ENCODE measurements around the gene ST7.
"Not testable (repeated sequence)": the region's sequence is repeated elsewhere in the genome, so short reads cannot be mapped to it uniquely, and the experiment has no call there.

The ST7 gene

GRCh38 chr7:116970238-116970910 is 17.1 kb downstream of the ST7 start:
- no peak overlapping the region for H3K4me3 Mint-ChIP-seq
- DNase-seq (ENCODE audit: low spot score in 2 of 2) (no peak), ATAC-seq (replicated peaks; ENCODE audit: extremely low read depth, poor library complexity, severe bottlenecking) (no peak)
- no peak overlapping the region for H3K27ac Mint-ChIP-seq (ENCODE audit: low read depth)
- peaks cover 2% of the 10 kb centered on the region for H3K36me3 Mint-ChIP-seq (ENCODE audit: insufficient read depth)
- no peaks in the 10 kb centered on the region for H3K9me3 Mint-ChIP-seq
- H3K27me3 Mint-ChIP-seq, result no peaks in the 10 kb centered on the region
- H3K4me1 Mint-ChIP-seq, result peaks cover 5% of the 10 kb centered on the region

GRCh38 chr7:116971153-116971552 is 17.9 kb downstream of the ST7 start:
- not testable (repeated sequence) for H3K4me1 Mint-ChIP-seq

GRCh38 chr7:116971869-116972268 is 18.6 kb downstream of the ST7 start:
- H3K4me3 Mint-ChIP-seq, result no peak overlapping the region
- H3K27me3 Mint-ChIP-seq, result no peaks in the 10 kb centered on the region
- peaks cover 2% of the 10 kb centered on the region for H3K36me3 Mint-ChIP-seq (ENCODE audit: insufficient read depth)
- peaks cover 5% of the 10 kb centered on the region for H3K4me1 Mint-ChIP-seq
- no peak for ATAC-seq (replicated peaks; ENCODE audit: extremely low read depth, poor library complexity, severe bottlenecking)
- H3K27ac Mint-ChIP-seq (ENCODE audit: low read depth), result no peak overlapping the region
- DNase-seq (ENCODE audit: low spot score in 2 of 2), result no peak
- H3K9me3 Mint-ChIP-seq, result no peaks in the 10 kb centered on the region

More at GRCh38 chr7:116971153-116971552, 17.9 kb downstream of the ST7 start:
- not testable (repeated sequence) for H3K27ac Mint-ChIP-seq (ENCODE audit: low read depth); H3K36me3 Mint-ChIP-seq (ENCODE audit: insufficient read depth); DNase-seq (ENCODE audit: low spot score in 2 of 2); H3K27me3 Mint-ChIP-seq; ATAC-seq (replicated peaks; ENCODE audit: extremely low read depth, poor library complexity, severe bottlenecking); H3K4me3 Mint-ChIP-seq; H3K9me3 Mint-ChIP-seq

- H3K9me3 Mint-ChIP-seq; H3K36me3 Mint-ChIP-seq (ENCODE audit: insufficient read depth); ATAC-seq (replicated peaks; ENCODE audit: extremely low read depth, poor library complexity, severe bottlenecking); DNase-seq (ENCODE audit: low spot score in 2 of 2); H3K27me3 Mint-ChIP-seq; H3K4me3 Mint-ChIP-seq: not testable (repeated sequence)
- Mint-ChIP-seq H3K4me1 (peaks cover 11% of the 10 kb centered on the region), H3K27ac (ENCODE audit: low read depth) (peak overlapping the region; percentile 17)
Measured at GRCh38 chr7:116975024-116975423, 21.7 kb downstream of the ST7 start.

GRCh38 chr7:116977172-116977571 is 23.9 kb downstream of the ST7 start:
- Mint-ChIP-seq H3K4me1 (peaks cover 11% of the 10 kb centered on the region), H3K27me3 (no peaks in the 10 kb centered on the region), H3K36me3 (ENCODE audit: insufficient read depth) (peaks cover 2% of the 10 kb centered on the region), H3K9me3 (no peaks in the 10 kb centered on the region), H3K4me3 (no peak overlapping the region), H3K27ac (ENCODE audit: low read depth) (no peak overlapping the region)
- DNase-seq (ENCODE audit: low spot score in 2 of 2), result no peak
- ATAC-seq (replicated peaks; ENCODE audit: extremely low read depth, poor library complexity, severe bottlenecking), result no peak

GRCh38 chr7:116978006-116978405 is 24.7 kb downstream of the ST7 start:
- DNase-seq (ENCODE audit: low spot score in 2 of 2), result no peak
- Mint-ChIP-seq H3K4me1 (peaks cover 11% of the 10 kb centered on the region), H3K27ac (ENCODE audit: low read depth) (no peak overlapping the region), H3K27me3 (no peaks in the 10 kb centered on the region), H3K9me3 (no peaks in the 10 kb centered on the region), H3K36me3 (ENCODE audit: insufficient read depth) (peaks cover 1% of the 10 kb centered on the region), H3K4me3 (no peak overlapping the region)
- ATAC-seq (replicated peaks; ENCODE audit: extremely low read depth, poor library complexity, severe bottlenecking), result no peak

- H3K27ac Mint-ChIP-seq (ENCODE audit: low read depth), result no peak overlapping the region
- H3K36me3 Mint-ChIP-seq (ENCODE audit: insufficient read depth), result no peaks in the 10 kb centered on the region
- peaks cover 6% of the 10 kb centered on the region for H3K4me1 Mint-ChIP-seq
- DNase-seq (ENCODE audit: low spot score in 2 of 2), result no peak
- H3K4me3 Mint-ChIP-seq, result no peak overlapping the region
- no peak for ATAC-seq (replicated peaks; ENCODE audit: extremely low read depth, poor library complexity, severe bottlenecking)
- H3K27me3 Mint-ChIP-seq, result no peaks in the 10 kb centered on the region
- H3K9me3 Mint-ChIP-seq, result no peaks in the 10 kb centered on the region
Measured at GRCh38 chr7:116979430-116979829, 26.1 kb downstream of the ST7 start.

- H3K4me1 Mint-ChIP-seq, result peaks cover 6% of the 10 kb centered on the region
- no peaks in the 10 kb centered on the region for H3K36me3 Mint-ChIP-seq (ENCODE audit: insufficient read depth)
- no peak overlapping the region for H3K4me3 Mint-ChIP-seq
- H3K27me3 Mint-ChIP-seq, result no peaks in the 10 kb centered on the region
- no peak for ATAC-seq (replicated peaks; ENCODE audit: extremely low read depth, poor library complexity, severe bottlenecking)
- no peak overlapping the region for H3K27ac Mint-ChIP-seq (ENCODE audit: low read depth)
- no peak for DNase-seq (ENCODE audit: low spot score in 2 of 2)
- H3K9me3 Mint-ChIP-seq, result no peaks in the 10 kb centered on the region
Measured at GRCh38 chr7:116980354-116980753, 27.1 kb downstream of the ST7 start.

GRCh38 chr7:116981939-116982338 is 28.6 kb downstream of the ST7 start:
- Mint-ChIP-seq H3K27ac (ENCODE audit: low read depth) (no peak overlapping the region), H3K27me3 (no peaks in the 10 kb centered on the region), H3K36me3 (ENCODE audit: insufficient read depth) (no peaks in the 10 kb centered on the region), H3K4me3 (no peak overlapping the region), H3K9me3 (no peaks in the 10 kb centered on the region), H3K4me1 (peaks cover 12% of the 10 kb centered on the region)
- DNase-seq (ENCODE audit: low spot score in 2 of 2) (no peak), ATAC-seq (replicated peaks; ENCODE audit: extremely low read depth, poor library complexity, severe bottlenecking) (no peak)

- Mint-ChIP-seq H3K9me3 (no peaks in the 10 kb centered on the region), H3K27me3 (no peaks in the 10 kb centered on the region), H3K4me3 (no peak overlapping the region), H3K4me1 (peaks cover 6% of the 10 kb centered on the region), H3K36me3 (ENCODE audit: insufficient read depth) (no peaks in the 10 kb centered on the region), H3K27ac (ENCODE audit: low read depth) (no peak overlapping the region)
- DNase-seq (ENCODE audit: low spot score in 2 of 2), result no peak
- no peak for ATAC-seq (replicated peaks; ENCODE audit: extremely low read depth, poor library complexity, severe bottlenecking)
Measured at GRCh38 chr7:116984511-116984910, 31.2 kb downstream of the ST7 start.

- peaks cover 6% of the 10 kb centered on the region for H3K4me1 Mint-ChIP-seq
- H3K4me3 Mint-ChIP-seq, result no peak overlapping the region
- H3K9me3 Mint-ChIP-seq, result no peaks in the 10 kb centered on the region
- DNase-seq (ENCODE audit: low spot score in 2 of 2), result no peak
- no peak overlapping the region for H3K27ac Mint-ChIP-seq (ENCODE audit: low read depth)
- H3K36me3 Mint-ChIP-seq (ENCODE audit: insufficient read depth), result no peaks in the 10 kb centered on the region
- ATAC-seq (replicated peaks; ENCODE audit: extremely low read depth, poor library complexity, severe bottlenecking), result peak; percentile 62
- no peaks in the 10 kb centered on the region for H3K27me3 Mint-ChIP-seq
Measured at GRCh38 chr7:116984917-116985316, 31.6 kb downstream of the ST7 start.

GRCh38 chr7:116985575-116985974 is 32.3 kb downstream of the ST7 start:
- Mint-ChIP-seq H3K4me3 (no peak overlapping the region), H3K27ac (ENCODE audit: low read depth) (no peak overlapping the region)
- no peak for DNase-seq (ENCODE audit: low spot score in 2 of 2)

GRCh38 chr7:116986611-116987565 is 33.6 kb downstream of the ST7 start:
- no peaks in the 10 kb centered on the region for H3K27me3 Mint-ChIP-seq
- DNase-seq (ENCODE audit: low spot score in 2 of 2) (no peak), ATAC-seq (replicated peaks; ENCODE audit: extremely low read depth, poor library complexity, severe bottlenecking) (no peak)
- H3K4me3 Mint-ChIP-seq, result no peak overlapping the region
- H3K36me3 Mint-ChIP-seq (ENCODE audit: insufficient read depth), result peaks cover 2% of the 10 kb centered on the region
- H3K4me1 Mint-ChIP-seq, result peaks cover 6% of the 10 kb centered on the region
- no peaks in the 10 kb centered on the region for H3K9me3 Mint-ChIP-seq
- no peak overlapping the region for H3K27ac Mint-ChIP-seq (ENCODE audit: low read depth)

More at GRCh38 chr7:116985575-116985974, 32.3 kb downstream of the ST7 start:
- Mint-ChIP-seq H3K27me3 (no peaks in the 10 kb centered on the region), H3K36me3 (ENCODE audit: insufficient read depth) (no peaks in the 10 kb centered on the region), H3K4me1 (peaks cover 6% of the 10 kb centered on the region), H3K9me3 (no peaks in the 10 kb centered on the region)
- ATAC-seq (replicated peaks; ENCODE audit: extremely low read depth, poor library complexity, severe bottlenecking), result no peak

Data from central memory CD8-positive, alpha-beta T cell (primary cell).